Activated naive CD8-positive, alpha-beta T cell treated with anti-CD3 and anti-CD28 coated beads for 36 hours (primary cell): ENCODE data around the gene ZC3H4. TPM values are rescaled to one million over a fixed set of nuclear protein-coding genes. Genes with fewer than 3 reads are reported as not detected.

ENCODE experiments used
- DNase-seq: peaks from one replicate; pipeline ENCODE4 v3.0.0; 2021
- H3K27ac Mint-ChIP-seq: one replicate; pipeline ENCODE4 v1.8.0; 2022; ENCODE audit warnings: mild to moderate bottlenecking, moderate library complexity, mixed read lengths
- H3K27me3 Mint-ChIP-seq: one replicate; pipeline ENCODE4 v1.8.0; 2022; ENCODE audit warnings: mild to moderate bottlenecking, mixed read lengths
- H3K36me3 Mint-ChIP-seq: one replicate; pipeline ENCODE4 v1.8.0; 2021; ENCODE audit warnings: mild to moderate bottlenecking, mixed read lengths
- H3K4me1 Mint-ChIP-seq: one replicate; pipeline ENCODE4 v1.8.0; 2021; ENCODE audit warnings: mixed read lengths
- H3K4me3 Mint-ChIP-seq: one replicate; pipeline ENCODE4 v1.8.0; 2022; ENCODE audit warnings: mild to moderate bottlenecking, moderate library complexity, mixed read lengths
- H3K9me3 Mint-ChIP-seq: one replicate; pipeline ENCODE4 v1.8.0; 2022; ENCODE audit warnings: mixed read lengths
- total RNA-seq, 2 experiments: library from RNA; stranded (reverse); gene quantifications; one replicate each; pipeline ENCODE4 v1.2.3, GENCODE V29; 2021

The ZC3H4 gene
- total RNA-seq, 2 experiments from 2014 or later = 103 to 110 TPM

GRCh38 chr19:47020992-47021496 is 92.5 kb downstream of the ZC3H4 start:
- H3K27me3 Mint-ChIP-seq = peaks cover 60% of the 10 kb centered on the region
- no peaks in the 10 kb centered on the region for H3K36me3 Mint-ChIP-seq
- DNase-seq = no peak
- peaks cover 9% of the 10 kb centered on the region for H3K4me1 Mint-ChIP-seq
- peak overlapping the region; percentile 55 for H3K4me3 Mint-ChIP-seq
- no peak overlapping the region for H3K27ac Mint-ChIP-seq
- no peaks in the 10 kb centered on the region for H3K9me3 Mint-ChIP-seq

- H3K9me3 Mint-ChIP-seq = no peaks in the 10 kb centered on the region
- DNase-seq = no peak
- H3K4me1 Mint-ChIP-seq = peaks cover 9% of the 10 kb centered on the region
- H3K4me3 Mint-ChIP-seq = no peak overlapping the region
- H3K27me3 Mint-ChIP-seq = peaks cover 54% of the 10 kb centered on the region
- H3K36me3 Mint-ChIP-seq = no peaks in the 10 kb centered on the region
- H3K27ac Mint-ChIP-seq = no peak overlapping the region
Observed at GRCh38 chr19:47020132-47020805, 93.3 kb downstream of the ZC3H4 start.

GRCh38 chr19:47019431-47020041 is 94.0 kb downstream of the ZC3H4 start, which contains the start of gene NPAS1:
TSS of gene NPAS1 (plus strand) at chr19:47019837. CDS start at chr19:47021048, 1,211 bp downstream.
- Mint-ChIP-seq H3K27me3 (peaks cover 52% of the 10 kb centered on the region), H3K4me3 (no peak within 1 kb of the TSS), H3K4me1 (peaks cover 9% of the 10 kb centered on the region), H3K36me3 (no peaks in the 10 kb centered on the region), H3K9me3 (no peaks in the 10 kb centered on the region), H3K27ac (no peak within 1 kb of the TSS)
- no peak for DNase-seq

DNA sequence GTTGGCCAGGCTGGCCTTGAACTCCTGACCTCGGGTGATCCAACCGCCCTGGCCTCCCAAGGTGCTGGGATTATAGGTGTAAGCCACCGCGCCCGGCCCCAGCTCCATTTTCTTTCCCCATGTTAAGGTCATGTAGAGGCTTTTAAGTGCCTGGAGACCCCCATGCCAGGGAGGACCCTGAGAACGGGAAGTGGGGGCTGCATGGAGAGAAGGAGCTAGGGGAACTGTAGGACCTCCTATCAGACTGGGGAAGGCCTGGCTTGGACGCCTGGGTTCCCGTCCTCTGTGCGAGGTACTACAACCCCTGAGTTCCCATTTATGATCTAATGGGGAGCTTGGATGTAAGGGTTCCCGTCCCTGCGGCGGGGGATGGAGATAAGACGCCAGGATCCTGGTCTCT is 94.7 kb downstream of the ZC3H4 start:
- peaks cover 46% of the 10 kb centered on the region for H3K27me3 Mint-ChIP-seq
- peaks cover 9% of the 10 kb centered on the region for H3K4me1 Mint-ChIP-seq
- H3K27ac Mint-ChIP-seq = no peak overlapping the region
- DNase-seq = no peak
- H3K4me3 Mint-ChIP-seq = no peak overlapping the region
- H3K36me3 Mint-ChIP-seq = no peaks in the 10 kb centered on the region
- no peaks in the 10 kb centered on the region for H3K9me3 Mint-ChIP-seq

Other genes starting within 250 kb of the ZC3H4 start
- gene NPAS1, start 93.9 kb downstream of the ZC3H4 start, total RNA-seq = under 1 TPM; 0.52 to 0.91 TPM
- 10 to 100 TPM; 48.9 to 49.2 TPM for gene TMEM160, start 65.2 kb downstream of the ZC3H4 start, total RNA-seq
- gene SAE1, start 17.1 kb upstream of the ZC3H4 start, total RNA-seq = 100 to 1,000 TPM; 141 to 149 TPM
- 10 to 100 TPM; 12.5 to 13.3 TPM for gene BBC3, start 117.4 kb upstream of the ZC3H4 start, total RNA-seq
- 10 to 100 TPM; 28.4 to 29.3 TPM for gene CCDC9, start 142.7 kb upstream of the ZC3H4 start, total RNA-seq
- 10 to 100 TPM in 1 of 2 experiments, 1 to 10 TPM in 1; 9.8 to 10.6 TPM for gene INAFM1, start 161.1 kb upstream of the ZC3H4 start, total RNA-seq
- gene C5AR1, start 196.1 kb upstream of the ZC3H4 start, total RNA-seq = 1 to 10 TPM; 1.4 to 1.8 TPM
- not detected for gene C5AR2, start 218.4 kb upstream of the ZC3H4 start, total RNA-seq
- 10 to 100 TPM; 17.4 to 19.5 TPM for gene DHX34, start 235.5 kb upstream of the ZC3H4 start, total RNA-seq